Subcutaneous adipose tissue (tissue), 4 donors: ENCODE results near the gene IGF2BP3. TPM values are rescaled to one million over a fixed set of nuclear protein-coding genes. Genes with fewer than 3 reads are reported as not detected.

ENCODE experiments used
- CTCF ChIP-seq: fragments of 450-650 bp; IDR thresholded peaks from one replicate; pipeline ENCODE4 v1.5.1; 2016; ENCODE audit warnings: low read depth, mild to moderate bottlenecking, control low read depth, antibody characterized with exemption, moderate library complexity
- total RNA-seq, 4 donors: library from RNA; depleted of rRNA; stranded (reverse); fragments of >200 nt; gene quantifications; one replicate each; pipeline ENCODE4 v1.1.0, GENCODE V29; 2016

IGF2BP3 gene
- total RNA-seq, 4 donors from 2014 or later, result 0.94 to 3.6 (median 1.8) TPM

- no peak for TF ChIP-seq CTCF
Observed at GRCh38 chr7:23373151-23374004, 96.9 kb downstream of the IGF2BP3 start.

GRCh38 chr7:23372611-23373010 lies 97.7 kb downstream of the IGF2BP3 start:
- TF ChIP-seq CTCF, result no peak

GRCh38 chr7:23371654-23372053 lies 98.6 kb downstream of the IGF2BP3 start:
- TF ChIP-seq CTCF, result no peak

- TF ChIP-seq CTCF, result no peak
Observed at GRCh38 chr7:23369695-23370404, 100.4 kb downstream of the IGF2BP3 start.

- TF ChIP-seq CTCF, result no peak
Observed at GRCh38 chr7:23369100-23369499, 101.2 kb downstream of the IGF2BP3 start.

- TF ChIP-seq CTCF, result no peak
Observed at GRCh38 chr7:23358152-23358674, 112.1 kb downstream of the IGF2BP3 start.
